Subcutaneous abdominal adipose tissue (tissue), 5 donors: Measurements from ENCODE around the gene CACNA1S.
A peak's percentile ranks its signal among the peaks of the same experiment; 100 is the strongest.

Experiments used
- H3K27ac ChIP-seq: one replicate; pipeline ENCODE4 v1.7.0; 2013; ENCODE audit warnings: low read depth, mild to moderate bottlenecking, inconsistent platforms, low read length, moderate library complexity
- H3K27me3 ChIP-seq, 5 donors: one replicate each; pipeline ENCODE4 v1.7.0; 2013; ENCODE audit warnings: low read length in 5 of 5, inconsistent platforms in 1 of 5; ENCODE audit not compliant: control insufficient read depth in 5 of 5, insufficient read depth in 4 of 5
- H3K36me3 ChIP-seq, 5 donors: one replicate each; pipeline ENCODE4 v1.7.0; 2013; ENCODE audit warnings: low read length in 5 of 5; ENCODE audit not compliant: control insufficient read depth in 5 of 5, insufficient read depth in 5 of 5
- H3K4me1 ChIP-seq, 5 donors: one replicate each; pipeline ENCODE4 v1.7.0; 2013; ENCODE audit warnings: low read length in 5 of 5, mild to moderate bottlenecking in 3 of 5, moderate library complexity in 1 of 5; ENCODE audit not compliant: control insufficient read depth in 5 of 5, insufficient read depth in 5 of 5
- H3K4me3 ChIP-seq, 5 donors: one replicate each; pipeline ENCODE4 v1.7.0; 2013; ENCODE audit warnings: low read length in 5 of 5, low read depth in 1 of 5
- H3K9ac ChIP-seq, 5 donors: one replicate each; pipeline ENCODE4 v1.7.0; 2013; ENCODE audit warnings: low read length in 5 of 5, mild to moderate bottlenecking in 4 of 5, moderate library complexity in 3 of 5
- H3K9me3 ChIP-seq, 5 donors: one replicate each; pipeline ENCODE4 v1.7.0; 2013; ENCODE audit warnings: low read length in 5 of 5; ENCODE audit not compliant: control insufficient read depth in 5 of 5
- donor health status: healthy.
- donor health status: healthy.
- donor health status: healthy.
- donor health status: healthy.
- donor health status: healthy.

Gene CACNA1S

GRCh38 chr1:201026836-201027235 is 85.4 kb downstream of the CACNA1S start:
- Histone ChIP-seq H3K36me3 (no peaks in the 10 kb centered on the region), H3K9me3 (no peaks in the 10 kb centered on the region), H3K9ac (no peak overlapping the region), H3K27ac (no peak overlapping the region), H3K27me3 (peaks cover 0 to 8% (median 4%) of the 10 kb centered on the region in 5 donors), H3K4me1 (peaks cover 0 to 59% (median 33%) of the 10 kb centered on the region in 5 donors), H3K4me3 (no peak overlapping the region)

GRCh38 chr1:201026234-201026633 is 86.0 kb downstream of the CACNA1S start:
- H3K27ac ChIP-seq = no peak overlapping the region
- H3K36me3 ChIP-seq = no peaks in the 10 kb centered on the region
- H3K4me3 ChIP-seq = no peak overlapping the region
- no peak overlapping the region for H3K9ac ChIP-seq
- no peaks in the 10 kb centered on the region for H3K9me3 ChIP-seq
- peaks cover 0 to 61% (median 33%) of the 10 kb centered on the region in 5 donors for H3K4me1 ChIP-seq
- peaks cover 0 to 14% (median 4%) of the 10 kb centered on the region in 5 donors for H3K27me3 ChIP-seq

- H3K9me3 ChIP-seq = no peaks in the 10 kb centered on the region
- H3K4me3 ChIP-seq = no peak overlapping the region
- peaks cover 0 to 66% (median 34%) of the 10 kb centered on the region in 5 donors for H3K4me1 ChIP-seq
- H3K27me3 ChIP-seq = peaks cover 0 to 14% (median 4%) of the 10 kb centered on the region in 5 donors
- no peaks in the 10 kb centered on the region for H3K36me3 ChIP-seq
- no peak overlapping the region for H3K9ac ChIP-seq
- no peak overlapping the region for H3K27ac ChIP-seq
Measured at GRCh38 chr1:201025571-201026002, 86.6 kb downstream of the CACNA1S start.

- Histone ChIP-seq H3K4me1 (peaks cover 0 to 76% (median 40%) of the 10 kb centered on the region in 5 donors), H3K27ac (no peak overlapping the region), H3K27me3 (peaks cover 0 to 14% (median 4%) of the 10 kb centered on the region in 5 donors), H3K9me3 (no peaks in the 10 kb centered on the region), H3K36me3 (no peaks in the 10 kb centered on the region), H3K9ac (no peak overlapping the region), H3K4me3 (no peak overlapping the region)
Measured at GRCh38 chr1:201024625-201024998, 87.6 kb downstream of the CACNA1S start.

GRCh38 chr1:201023920-201024624 is 88.2 kb downstream of the CACNA1S start:
- Histone ChIP-seq H3K4me3 (no peak overlapping the region), H3K9ac (no peak overlapping the region), H3K36me3 (no peaks in the 10 kb centered on the region), H3K4me1 (peaks cover 0 to 80% (median 40%) of the 10 kb centered on the region in 5 donors), H3K27me3 (peaks cover 0 to 14% (median 4%) of the 10 kb centered on the region in 5 donors), H3K9me3 (no peaks in the 10 kb centered on the region), H3K27ac (no peak overlapping the region)

GRCh38 chr1:201023517-201023902 is 88.7 kb downstream of the CACNA1S start, which contains the start of gene KIF21B:
Gene KIF21B (minus strand): TSS chr1:201023714. CDS start chr1:201023383, 331 bp downstream.
- H3K9me3 ChIP-seq = no peaks in the 10 kb centered on the region
- peak within 1 kb of the TSS; percentile 33 to 66 (median 53) for H3K4me3 ChIP-seq
- H3K4me1 ChIP-seq = peaks cover 0 to 74% (median 35%) of the 10 kb centered on the region in 5 donors
- peak within 1 kb of the TSS in 3 of 5 donors; percentile 45 to 66 (median 54) for H3K9ac ChIP-seq
- H3K27me3 ChIP-seq = peaks cover 0 to 14% (median 4%) of the 10 kb centered on the region in 5 donors
- H3K27ac ChIP-seq = no peak within 1 kb of the TSS
- no peaks in the 10 kb centered on the region for H3K36me3 ChIP-seq

- Histone ChIP-seq H3K4me1 (peaks cover 0 to 69% (median 31%) of the 10 kb centered on the region in 5 donors), H3K9ac (peak overlapping the region in 3 of 5 donors; percentile 45 to 66 (median 54)), H3K4me3 (peak overlapping the region; percentile 33 to 66 (median 53)), H3K27ac (no peak overlapping the region), H3K36me3 (no peaks in the 10 kb centered on the region), H3K9me3 (no peaks in the 10 kb centered on the region), H3K27me3 (peaks cover 0 to 16% (median 4%) of the 10 kb centered on the region in 5 donors)
Measured at GRCh38 chr1:201022820-201023516, 89.3 kb downstream of the CACNA1S start.

GRCh38 chr1:201022493-201022819 is 89.8 kb downstream of the CACNA1S start:
- Histone ChIP-seq H3K4me3 (peak overlapping the region; percentile 33 to 66 (median 53)), H3K9ac (peak overlapping the region in 2 of 5 donors; percentile 45 to 54), H3K4me1 (peaks cover 0 to 66% (median 32%) of the 10 kb centered on the region in 5 donors), H3K9me3 (no peaks in the 10 kb centered on the region), H3K27ac (no peak overlapping the region), H3K36me3 (no peaks in the 10 kb centered on the region), H3K27me3 (peaks cover under 1 to 21% (median 4%) of the 10 kb centered on the region in 5 donors)

GRCh38 chr1:201021630-201022492 is 90.4 kb downstream of the CACNA1S start:
- peaks cover 0 to 66% (median 34%) of the 10 kb centered on the region in 5 donors for H3K4me1 ChIP-seq
- H3K36me3 ChIP-seq = no peaks in the 10 kb centered on the region
- H3K27me3 ChIP-seq = peaks cover 4 to 27% (median 10%) of the 10 kb centered on the region in 5 donors
- H3K4me3 ChIP-seq = no peak overlapping the region
- no peak overlapping the region for H3K9ac ChIP-seq
- H3K27ac ChIP-seq = no peak overlapping the region
- H3K9me3 ChIP-seq = no peaks in the 10 kb centered on the region
